Gastrocnemius medialis (tissue), 4 donors: Measurements from ENCODE around the gene NLRX1.

Experiments used
- CTCF ChIP-seq, 5 experiments: fragments of 450-650 bp in 3 of 5; fragments of 200-600 bp in 2 of 5; sonication (generic) in 2 of 5; IDR thresholded peaks in 4 of 5; conservative IDR thresholded peaks in 1 of 5; 1 replicate in 4 of 5; 2 replicates in 1 of 5; pipeline ENCODE4 v1.5.1; 2016 to 2019; ENCODE audit warnings: antibody characterized with exemption in 5 of 5, mild to moderate bottlenecking in 3 of 5, moderate library complexity in 3 of 5
- POLR2A ChIP-seq, 2 donors: fragments of 450-650 bp; IDR thresholded peaks; one replicate each; pipeline ENCODE4 v1.6.1; 2017; ENCODE audit warnings: antibody characterized with exemption in 2 of 2, mild to moderate bottlenecking in 2 of 2, moderate library complexity in 2 of 2

- no peak for TF ChIP-seq CTCF (IDR thresholded peaks at IDR 0.05 in 4 of 5, conservative IDR thresholded peaks at IDR 0.05 in 1 of 5)
- no peak for TF ChIP-seq POLR2A (IDR thresholded peaks at IDR 0.05)
Measured at GRCh38 chr11:119207415-119207960, 39.0 kb downstream of the NLRX1 start.
